Activated CD4-positive, alpha-beta memory T cell treated with anti-CD3 and anti-CD28 coated beads, Interleukin-2, amount 10 ng/mL, durations not matched to agents 7 days and 5 days (primary cell): Measurements from ENCODE around the gene KIR3DL2. TPM values are rescaled to one million over a fixed set of nuclear protein-coding genes. Genes with fewer than 3 reads are reported as not detected.
"Not testable (repeated sequence)": the region's sequence is repeated elsewhere in the genome, so short reads cannot be mapped to it uniquely, and the experiment has no call there.

Experiments used
- CTCF ChIA-PET: fragments of 350-600 bp; sonication (Branson Sonifier 250); formaldehyde crosslinking; loops from one replicate; lab custom pipeline; 2021; ENCODE audit warnings: antibody characterized with exemption, inconsistent platforms; lab: Charles Lee
- POLR2A ChIA-PET: fragments of 350-600 bp; sonication (Branson Sonifier 250); formaldehyde crosslinking; loops from one replicate; lab custom pipeline; 2021; ENCODE audit warnings: antibody characterized with exemption; lab: Charles Lee
- DNase-seq: peaks from one replicate; pipeline ENCODE4 v3.0.0-alpha.2; 2020
- H3K27ac Mint-ChIP-seq: one replicate; pipeline ENCODE4 v1.8.0; 2021; ENCODE audit warnings: mild to moderate bottlenecking, mixed read lengths
- H3K27me3 Mint-ChIP-seq: one replicate; pipeline ENCODE4 v1.8.0; 2021; ENCODE audit warnings: mixed read lengths
- H3K36me3 Mint-ChIP-seq: one replicate; pipeline ENCODE4 v1.8.0; 2021; ENCODE audit warnings: low read depth, mixed read lengths
- H3K4me1 Mint-ChIP-seq: one replicate; pipeline ENCODE4 v1.8.0; 2021; ENCODE audit warnings: mixed read lengths
- H3K4me3 Mint-ChIP-seq: one replicate; pipeline ENCODE4 v1.8.0; 2021; ENCODE audit warnings: mild to moderate bottlenecking, mixed read lengths
- H3K9me3 Mint-ChIP-seq: one replicate; pipeline ENCODE4 v1.8.0; 2021; ENCODE audit warnings: mixed read lengths
- total RNA-seq, 2 experiments: library from RNA; stranded (reverse); gene quantifications; one replicate each; pipeline ENCODE4 v1.2.3, GENCODE V29; 2021

Gene KIR3DL2
- total RNA-seq: 1 to 10 TPM in 1 of 2 experiments, under 1 TPM in 1; 0.75 to 1.1 TPM

GRCh38 chr19:54850061-54850640, at the start of gene KIR3DL2:
Gene KIR3DL2, plus strand, starts transcription at chr19:54850443. Its CDS starts 33 bp downstream, at chr19:54850476.
- DNase-seq, H3K27me3 Mint-ChIP-seq, H3K4me3 Mint-ChIP-seq, H3K36me3 Mint-ChIP-seq, H3K9me3 Mint-ChIP-seq, H3K27ac Mint-ChIP-seq, H3K4me1 Mint-ChIP-seq, POLR2A ChIA-PET, CTCF ChIA-PET: not testable (repeated sequence)

- H3K4me1 Mint-ChIP-seq: no peaks in the 10 kb centered on the region
- DNase-seq: no peak
- H3K27me3 Mint-ChIP-seq: peaks cover 1% of the 10 kb centered on the region
- no peak within 1 kb of the TSS for H3K27ac Mint-ChIP-seq
- H3K36me3 Mint-ChIP-seq: no peaks in the 10 kb centered on the region
- no peak within 1 kb of the TSS for H3K4me3 Mint-ChIP-seq
- H3K9me3 Mint-ChIP-seq: no peaks in the 10 kb centered on the region
- POLR2A ChIA-PET: no interaction called here
- CTCF ChIA-PET: no interaction called here
Observed at GRCh38 chr19:54803410-54803809, 46.8 kb upstream of the KIR3DL2 start, which contains the start of gene KIR2DL4. Gene KIR2DL4, plus strand, starts transcription at chr19:54803610. Its CDS starts 42 bp downstream, at chr19:54803652.

GRCh38 chr19:54804101-54804500, 46.1 kb upstream of the KIR3DL2 start:
- ChIA-PET POLR2A (no interaction called here), CTCF (no interaction called here)
- no peak for DNase-seq
- H3K9me3 Mint-ChIP-seq: no peaks in the 10 kb centered on the region
- no peak overlapping the region for H3K4me3 Mint-ChIP-seq
- no peaks in the 10 kb centered on the region for H3K4me1 Mint-ChIP-seq
- H3K27ac Mint-ChIP-seq: no peak overlapping the region
- no peaks in the 10 kb centered on the region for H3K36me3 Mint-ChIP-seq
- H3K27me3 Mint-ChIP-seq: peaks cover 1% of the 10 kb centered on the region

GRCh38 chr19:54804571-54804970, 45.7 kb upstream of the KIR3DL2 start:
- no peak for DNase-seq
- ChIA-PET POLR2A (no interaction called here), CTCF (no interaction called here)
- Mint-ChIP-seq H3K36me3 (no peaks in the 10 kb centered on the region), H3K27ac (no peak overlapping the region), H3K4me1 (no peaks in the 10 kb centered on the region), H3K27me3 (peaks cover 3% of the 10 kb centered on the region), H3K4me3 (no peak overlapping the region), H3K9me3 (no peaks in the 10 kb centered on the region)

DNA sequence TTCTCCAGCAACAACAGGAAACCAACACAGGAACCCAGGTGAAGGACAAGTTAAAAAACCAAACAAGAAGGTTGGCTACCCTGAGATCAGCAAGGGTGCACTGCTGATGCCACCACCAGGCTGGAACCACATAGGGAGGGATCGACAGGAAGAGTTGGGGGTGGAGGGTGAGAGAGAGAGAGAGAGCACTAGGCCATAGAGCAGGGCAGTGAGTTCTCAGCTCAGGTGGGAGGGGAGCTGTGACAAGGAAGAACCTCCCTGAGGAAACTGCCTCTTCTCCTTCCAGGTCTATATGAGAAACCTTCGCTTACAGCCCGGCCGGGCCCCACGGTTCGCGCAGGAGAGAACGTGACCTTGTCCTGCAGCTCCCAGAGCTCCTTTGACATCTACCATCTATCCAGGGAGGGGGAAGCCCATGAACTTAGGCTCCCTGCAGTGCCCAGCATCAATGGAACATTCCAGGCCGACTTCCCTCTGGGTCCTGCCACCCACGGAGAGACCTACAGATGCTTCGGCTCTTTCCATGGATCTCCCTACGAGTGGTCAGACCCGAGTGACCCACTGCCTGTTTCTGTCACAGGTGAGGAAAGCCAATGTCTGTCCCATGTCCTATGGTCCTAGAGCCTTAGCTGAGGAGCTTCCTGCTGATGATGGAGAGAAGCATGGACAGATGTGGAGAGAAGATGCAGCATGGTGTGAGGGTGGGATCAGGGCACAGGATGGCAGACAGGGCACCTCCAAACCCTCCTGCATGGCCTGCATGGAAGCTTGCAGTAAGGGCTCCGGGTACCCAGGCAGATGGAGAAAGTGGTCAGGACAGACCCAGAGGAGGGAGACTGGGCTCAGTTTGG, 44.4 kb upstream of the KIR3DL2 start:
- ChIA-PET CTCF (no interaction called here), POLR2A (no interaction called here)
- peaks cover 4% of the 10 kb centered on the region for H3K27me3 Mint-ChIP-seq
- H3K9me3 Mint-ChIP-seq: no peaks in the 10 kb centered on the region
- no peak overlapping the region for H3K27ac Mint-ChIP-seq
- H3K36me3 Mint-ChIP-seq: no peaks in the 10 kb centered on the region
- no peak overlapping the region for H3K4me3 Mint-ChIP-seq
- no peak for DNase-seq
- H3K4me1 Mint-ChIP-seq: no peaks in the 10 kb centered on the region

- H3K27me3 Mint-ChIP-seq: peaks cover 4% of the 10 kb centered on the region
- H3K4me3 Mint-ChIP-seq: no peak overlapping the region
- H3K36me3 Mint-ChIP-seq: no peaks in the 10 kb centered on the region
- ChIA-PET CTCF (no interaction called here), POLR2A (no interaction called here)
- no peak for DNase-seq
- H3K9me3 Mint-ChIP-seq: no peaks in the 10 kb centered on the region
- H3K4me1 Mint-ChIP-seq: no peaks in the 10 kb centered on the region
- H3K27ac Mint-ChIP-seq: no peak overlapping the region
Observed at GRCh38 chr19:54806516-54806838, 43.8 kb upstream of the KIR3DL2 start.

DNA sequence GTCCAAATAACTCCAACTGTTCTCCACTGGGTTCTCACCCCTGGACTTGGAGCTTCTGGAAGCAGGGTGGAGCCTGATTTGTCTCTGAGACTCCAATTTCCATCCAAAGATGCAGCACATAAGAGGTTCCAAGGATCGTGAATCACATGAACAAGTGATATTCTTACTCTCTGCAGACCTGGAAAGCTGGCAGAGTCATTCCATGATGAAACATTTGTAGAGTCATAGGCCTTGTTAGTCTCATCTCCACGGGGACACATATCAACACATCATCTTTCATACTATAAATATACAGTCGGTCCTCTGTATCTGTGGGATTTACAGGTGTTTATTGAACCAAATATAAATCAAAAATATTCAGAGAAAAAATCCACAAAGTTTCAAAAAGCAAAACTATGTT, 35.7 kb upstream of the KIR3DL2 start:
- CTCF ChIA-PET, POLR2A ChIA-PET, H3K4me3 Mint-ChIP-seq: not testable (repeated sequence)

DNA sequence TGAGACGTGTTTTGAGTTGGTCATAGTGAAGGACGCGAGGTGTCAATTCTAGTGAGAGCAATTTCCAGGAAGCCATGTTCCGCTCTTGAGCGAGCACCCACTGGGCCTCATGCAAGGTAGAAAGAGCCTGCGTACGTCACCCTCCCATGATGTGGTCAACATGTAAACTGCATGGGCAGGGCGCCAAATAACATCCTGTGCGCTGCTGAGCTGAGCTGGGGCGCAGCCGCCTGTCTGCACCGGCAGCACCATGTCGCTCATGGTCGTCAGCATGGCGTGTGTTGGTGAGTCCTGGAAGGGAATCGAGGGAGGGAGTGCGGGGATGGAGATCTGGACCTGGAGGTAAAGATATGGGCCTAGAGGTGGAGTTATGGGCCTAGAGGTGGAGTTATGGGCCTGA, 34.0 kb upstream of the KIR3DL2 start, which contains the start of gene KIR3DL1:
Gene KIR3DL1, plus strand, starts transcription at position 218 of the 400 bp plus-strand sequence.
- H3K27ac Mint-ChIP-seq, H3K36me3 Mint-ChIP-seq, H3K4me1 Mint-ChIP-seq, H3K9me3 Mint-ChIP-seq, H3K27me3 Mint-ChIP-seq, POLR2A ChIA-PET, DNase-seq, CTCF ChIA-PET, H3K4me3 Mint-ChIP-seq: not testable (repeated sequence)

More for the DNA sequence above, 35.7 kb upstream of the KIR3DL2 start:
- not testable (repeated sequence) for H3K36me3 Mint-ChIP-seq, DNase-seq, H3K9me3 Mint-ChIP-seq, H3K4me1 Mint-ChIP-seq, H3K27ac Mint-ChIP-seq, H3K27me3 Mint-ChIP-seq

DNA sequence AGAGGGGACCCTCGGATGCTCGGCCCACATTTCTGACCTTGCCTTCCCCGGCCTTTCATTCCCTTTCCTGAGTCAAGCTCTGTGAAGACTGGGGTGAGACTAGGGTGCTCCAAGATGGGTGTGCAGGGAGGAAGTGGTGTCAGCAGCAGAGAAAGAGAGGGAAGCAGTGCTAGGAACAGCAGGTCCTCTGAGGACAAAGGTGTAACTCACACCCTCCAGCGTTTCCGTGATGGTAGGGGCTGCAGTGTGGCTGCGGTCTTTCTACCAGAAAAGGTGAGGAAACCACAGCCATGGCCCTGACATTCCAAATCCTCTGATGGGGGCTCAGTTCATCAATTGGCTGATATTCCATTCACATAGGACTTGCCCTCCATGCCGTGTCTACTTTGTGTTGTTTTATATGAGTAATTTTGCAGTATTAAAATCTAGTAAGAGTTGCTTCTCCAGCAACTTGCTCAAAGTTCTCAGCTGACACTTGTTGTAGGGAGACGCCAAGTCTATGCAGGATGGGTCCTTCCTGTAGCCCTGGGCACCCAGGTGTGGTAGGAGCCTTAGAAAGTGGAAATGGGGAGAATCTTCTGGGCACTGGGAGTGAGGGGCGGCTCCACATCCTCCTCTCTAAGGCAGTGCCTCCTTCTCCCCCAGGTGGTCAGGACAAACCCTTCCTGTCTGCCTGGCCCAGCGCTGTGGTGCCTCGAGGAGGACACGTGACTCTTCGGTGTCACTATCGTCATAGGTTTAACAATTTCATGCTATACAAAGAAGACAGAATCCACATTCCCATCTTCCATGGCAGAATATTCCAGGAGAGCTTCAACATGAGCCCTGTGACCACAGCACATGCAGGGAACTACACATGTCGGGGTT, 32.3 kb upstream of the KIR3DL2 start:
- ChIA-PET CTCF (no interaction called here), POLR2A (no interaction called here)
- no peak for DNase-seq
- Mint-ChIP-seq H3K36me3 (no peaks in the 10 kb centered on the region), H3K4me1 (no peaks in the 10 kb centered on the region), H3K27me3 (no peaks in the 10 kb centered on the region), H3K4me3 (no peak overlapping the region), H3K27ac (no peak overlapping the region), H3K9me3 (no peaks in the 10 kb centered on the region)

GRCh38 chr19:54824416-54824815, 25.8 kb upstream of the KIR3DL2 start:
- H3K4me3 Mint-ChIP-seq, H3K4me1 Mint-ChIP-seq, POLR2A ChIA-PET, H3K36me3 Mint-ChIP-seq, H3K27me3 Mint-ChIP-seq, DNase-seq, CTCF ChIA-PET, H3K27ac Mint-ChIP-seq, H3K9me3 Mint-ChIP-seq: not testable (repeated sequence)

GRCh38 chr19:54825326-54825725, 24.9 kb upstream of the KIR3DL2 start:
- POLR2A ChIA-PET: not testable (repeated sequence)

GRCh38 chr19:54828064-54828463, 22.2 kb upstream of the KIR3DL2 start:
- H3K9me3 Mint-ChIP-seq, H3K36me3 Mint-ChIP-seq, H3K4me1 Mint-ChIP-seq, DNase-seq, H3K4me3 Mint-ChIP-seq, H3K27ac Mint-ChIP-seq, CTCF ChIA-PET, POLR2A ChIA-PET, H3K27me3 Mint-ChIP-seq: not testable (repeated sequence)

More at GRCh38 chr19:54825326-54825725, 24.9 kb upstream of the KIR3DL2 start:
- H3K27ac Mint-ChIP-seq, H3K27me3 Mint-ChIP-seq, CTCF ChIA-PET, H3K36me3 Mint-ChIP-seq, DNase-seq, H3K4me1 Mint-ChIP-seq, H3K4me3 Mint-ChIP-seq, H3K9me3 Mint-ChIP-seq: not testable (repeated sequence)

DNA sequence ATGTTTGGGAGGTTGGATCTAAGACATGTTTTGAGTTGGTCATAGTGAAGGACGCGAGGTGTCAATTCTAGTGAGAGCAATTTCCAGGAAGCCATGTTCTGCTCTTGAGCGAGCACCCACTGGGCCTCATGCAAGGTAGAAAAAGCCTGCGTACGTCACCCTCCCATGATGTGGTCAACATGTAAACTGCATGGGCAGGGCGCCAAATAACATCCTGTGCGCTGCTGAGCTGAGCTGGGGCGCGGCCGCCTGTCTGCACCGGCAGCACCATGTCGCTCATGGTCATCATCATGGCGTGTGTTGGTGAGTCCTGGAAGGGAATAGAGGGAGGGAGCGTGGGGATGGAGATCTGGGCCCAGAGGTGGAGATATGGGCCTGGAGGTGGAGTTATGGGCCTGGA, 17.7 kb upstream of the KIR3DL2 start, which contains the start of gene KIR2DS4:
Gene KIR2DS4, plus strand, starts transcription at position 181 of the 400 bp plus-strand sequence.
- CTCF ChIA-PET, DNase-seq, H3K9me3 Mint-ChIP-seq, H3K4me3 Mint-ChIP-seq, POLR2A ChIA-PET, H3K36me3 Mint-ChIP-seq, H3K4me1 Mint-ChIP-seq, H3K27ac Mint-ChIP-seq, H3K27me3 Mint-ChIP-seq: not testable (repeated sequence)
